Retina (tissue), 1 donor: ENCODE measurements around the gene ABCC6.
"Not testable (repeated sequence)": the region's sequence is repeated elsewhere in the genome, so short reads cannot be mapped to it uniquely, and the experiment has no call there.

Experiments
- DNase-seq: peaks from one replicate; pipeline ENCODE4 v3.0.0-alpha.2; 2016

Gene ABCC6

GRCh38 chr16:16222850-16223661 lies at the start of gene ABCC6:
TSS of gene ABCC6 (minus strand) at chr16:16223494. CDS start at chr16:16223434, 60 bp downstream.
- not testable (repeated sequence) for DNase-seq

GRCh38 chr16:16272573-16273221 lies 49.4 kb upstream of the ABCC6 start:
- DNase-seq: not testable (repeated sequence)

- DNase-seq: not testable (repeated sequence)
Observed at GRCh38 chr16:16271658-16272057, 48.4 kb upstream of the ABCC6 start.

- not testable (repeated sequence) for DNase-seq
Observed at GRCh38 chr16:16268185-16268808, 45.0 kb upstream of the ABCC6 start.

GRCh38 chr16:16267708-16268107 lies 44.4 kb upstream of the ABCC6 start:
- DNase-seq: not testable (repeated sequence)

GRCh38 chr16:16265044-16265443 lies 41.8 kb upstream of the ABCC6 start:
- DNase-seq: not testable (repeated sequence)

- not testable (repeated sequence) for DNase-seq
Observed at GRCh38 chr16:16263947-16264346, 40.7 kb upstream of the ABCC6 start.

- DNase-seq: not testable (repeated sequence)
Observed at GRCh38 chr16:16262954-16263555, 39.8 kb upstream of the ABCC6 start.

- not testable (repeated sequence) for DNase-seq
Observed at GRCh38 chr16:16259971-16260370, 36.7 kb upstream of the ABCC6 start.

GRCh38 chr16:16258822-16259221 lies 35.5 kb upstream of the ABCC6 start:
- DNase-seq: not testable (repeated sequence)

GRCh38 chr16:16257301-16257923 lies 34.1 kb upstream of the ABCC6 start:
- DNase-seq: not testable (repeated sequence)

- not testable (repeated sequence) for DNase-seq
Observed at GRCh38 chr16:16252377-16252776, 29.1 kb upstream of the ABCC6 start.

GRCh38 chr16:16249621-16250330 lies 26.5 kb upstream of the ABCC6 start:
- DNase-seq: not testable (repeated sequence)

GRCh38 chr16:16247439-16247838 lies 24.1 kb upstream of the ABCC6 start:
- not testable (repeated sequence) for DNase-seq

- DNase-seq: not testable (repeated sequence)
Observed at GRCh38 chr16:16246578-16247262, 23.4 kb upstream of the ABCC6 start.

- DNase-seq: not testable (repeated sequence)
Observed at GRCh38 chr16:16243886-16244285, 20.6 kb upstream of the ABCC6 start.

GRCh38 chr16:16240667-16241066 lies 17.4 kb upstream of the ABCC6 start:
- not testable (repeated sequence) for DNase-seq

- DNase-seq: not testable (repeated sequence)
Observed at GRCh38 chr16:16237738-16238137, 14.4 kb upstream of the ABCC6 start.

- not testable (repeated sequence) for DNase-seq
Observed at GRCh38 chr16:16237071-16237470, 13.8 kb upstream of the ABCC6 start.

GRCh38 chr16:16232692-16233061 lies 9.4 kb upstream of the ABCC6 start:
- DNase-seq: not testable (repeated sequence)

GRCh38 chr16:16223662-16224241 lies 458 bp upstream of the ABCC6 start:
- DNase-seq: not testable (repeated sequence)
